ENCODE results near the gene PTPN2. TPM values are rescaled to one million over a fixed set of nuclear protein-coding genes. Genes with fewer than 3 reads are reported as not detected.
A peak's percentile ranks its signal among the peaks of the same experiment; 100 is the strongest.

The PTPN2 gene
- polyA plus RNA-seq, 4 donors = 41.5 to 64.5 (median 54.1) TPM

DNA sequence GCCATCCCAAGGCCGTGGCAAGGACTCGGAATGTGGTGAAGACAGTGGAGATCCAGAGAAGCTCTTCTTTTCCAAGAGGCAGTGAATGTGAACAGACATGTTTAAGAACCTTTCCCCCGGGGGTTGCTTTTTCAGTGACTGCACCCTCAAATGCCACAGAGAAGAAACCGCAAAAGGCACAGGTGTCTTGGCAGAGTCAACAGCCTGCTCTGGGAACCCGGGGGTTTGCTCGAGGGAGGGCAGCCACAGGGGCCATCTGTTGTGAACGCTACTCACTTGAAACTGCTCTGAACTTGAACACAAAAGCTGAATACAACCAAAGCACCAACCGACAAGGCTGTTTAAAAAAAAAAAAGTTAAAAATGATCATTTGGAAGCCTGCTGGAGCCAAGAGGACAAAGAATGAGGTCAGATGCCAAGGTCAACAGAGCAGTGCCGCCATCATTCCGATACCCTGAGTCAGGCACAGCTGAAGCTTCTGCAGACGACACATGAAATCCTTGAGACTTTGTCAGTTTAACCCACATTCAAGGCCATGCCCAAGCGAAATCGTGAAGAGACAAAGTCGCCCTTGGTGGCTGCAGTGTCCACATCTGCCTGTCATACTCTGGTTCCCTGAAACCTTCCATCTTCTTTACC, 133.8 kb downstream of the PTPN2 start:
- no peak for DNase-seq (ENCODE audit: low read depth in 4 of 4, low spot score in 2 of 4)

DNA sequence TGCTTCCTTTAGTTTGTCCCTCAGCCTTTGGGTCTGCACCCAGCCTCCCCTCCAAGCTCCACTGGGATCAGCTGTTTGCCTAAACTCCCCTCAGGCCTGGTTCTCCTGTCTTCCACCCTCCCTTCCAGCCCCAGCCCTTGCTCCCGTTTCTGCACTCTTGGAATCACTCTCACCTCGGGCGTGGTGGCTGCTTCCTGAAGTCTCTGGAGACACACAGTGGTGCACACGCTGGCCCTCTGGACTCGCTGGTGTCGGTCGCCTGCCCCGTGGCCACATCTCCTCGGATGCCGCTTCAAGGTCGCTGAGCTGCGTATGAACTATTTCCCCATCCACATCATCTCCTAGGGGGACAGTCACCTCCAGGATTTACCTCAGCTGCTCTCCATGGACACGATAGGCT, 134.9 kb downstream of the PTPN2 start:
- DNase-seq (ENCODE audit: low read depth in 4 of 4, low spot score in 2 of 4) = no peak

DNA sequence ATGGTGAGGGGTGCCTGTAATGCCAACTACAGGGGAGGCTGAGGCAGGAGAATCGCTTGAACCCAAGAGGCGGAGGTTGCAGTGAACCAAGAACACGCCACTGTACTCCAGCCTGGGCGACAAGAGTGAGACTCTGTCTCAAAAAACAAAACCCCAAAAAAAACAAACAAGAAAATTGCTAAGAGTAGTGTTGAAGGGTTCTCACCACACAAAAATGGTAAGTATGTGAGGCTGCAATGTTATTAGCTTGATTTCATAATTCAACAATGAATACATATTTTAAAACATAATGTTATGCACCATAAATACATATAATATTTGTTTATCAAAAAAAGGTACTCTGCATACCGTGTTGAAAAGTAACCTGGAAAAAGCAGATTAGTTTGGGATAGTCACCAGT, 135.4 kb downstream of the PTPN2 start:
- no peak for DNase-seq (ENCODE audit: low read depth in 4 of 4, low spot score in 2 of 4)

DNA sequence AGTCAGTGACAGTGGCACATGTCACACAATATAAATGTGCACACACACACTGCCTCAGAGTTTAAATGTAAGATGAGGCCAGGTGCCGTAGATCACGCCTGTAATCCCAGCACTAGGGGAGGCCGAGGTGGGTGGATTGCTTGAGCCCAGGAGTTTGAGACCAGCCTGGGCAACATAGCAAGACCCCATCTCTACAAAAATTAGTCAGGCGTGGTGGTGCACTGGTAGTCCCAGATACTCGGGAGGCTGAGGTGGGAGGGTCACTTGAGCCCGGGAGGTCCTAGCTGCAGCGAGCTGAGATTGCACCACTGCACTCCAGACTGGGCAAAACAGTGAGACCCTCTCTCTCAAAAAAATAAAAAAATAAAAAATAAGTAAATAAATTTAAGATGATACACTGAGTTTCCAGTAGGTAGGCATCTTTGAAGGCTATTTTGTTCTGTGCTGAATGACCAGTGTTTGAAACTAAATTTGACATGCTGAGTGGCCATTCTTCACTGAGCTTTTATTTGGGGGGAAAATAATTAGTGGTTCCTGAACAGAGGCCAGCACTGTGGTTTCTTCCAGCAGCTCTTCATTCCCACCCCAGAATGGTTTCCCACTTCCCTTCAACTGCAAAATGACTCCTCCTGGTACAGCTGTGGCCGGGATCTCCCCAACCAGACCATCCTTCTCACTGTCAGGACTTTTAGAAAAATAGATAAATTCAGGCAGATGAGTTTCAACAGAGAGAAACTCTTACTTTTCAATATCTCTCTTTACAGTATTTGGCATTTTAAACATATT, 136.3 kb downstream of the PTPN2 start:
- no peak for DNase-seq (ENCODE audit: low read depth in 4 of 4, low spot score in 2 of 4)

DNA sequence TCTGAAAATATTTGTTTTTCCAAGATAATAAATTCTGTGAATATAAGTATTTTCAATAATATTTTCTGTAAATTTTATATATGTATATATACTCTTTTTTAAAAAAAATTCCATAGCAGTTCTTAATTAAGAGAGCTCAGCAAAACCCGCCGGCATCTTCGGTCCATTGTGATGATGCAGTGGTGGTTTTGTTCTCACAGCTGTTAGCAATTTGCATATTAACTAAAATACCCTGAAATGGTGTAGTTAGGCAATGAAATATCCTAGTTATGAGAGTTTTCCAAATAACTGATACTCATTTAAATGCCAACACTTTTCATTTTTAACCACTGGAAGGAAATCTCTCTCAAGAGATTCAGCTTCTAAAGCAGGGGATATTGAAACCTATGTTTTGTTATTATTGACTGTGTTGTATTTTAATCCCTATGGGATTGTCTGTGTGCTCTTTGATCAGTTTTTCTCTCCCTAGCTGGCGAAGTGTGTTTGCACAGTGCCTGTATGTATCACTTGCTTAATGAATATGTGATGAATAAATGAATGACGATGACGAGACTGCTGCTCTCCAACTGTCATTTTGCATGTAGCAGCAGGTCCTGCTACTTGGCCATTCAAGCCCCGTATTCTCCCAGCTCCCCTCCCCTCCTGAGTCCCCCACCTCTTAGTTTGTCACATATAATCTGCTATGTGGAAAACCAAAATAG, 138.8 kb downstream of the PTPN2 start:
- DNase-seq (ENCODE audit: low read depth in 4 of 4, low spot score in 2 of 4) = no peak

DNA sequence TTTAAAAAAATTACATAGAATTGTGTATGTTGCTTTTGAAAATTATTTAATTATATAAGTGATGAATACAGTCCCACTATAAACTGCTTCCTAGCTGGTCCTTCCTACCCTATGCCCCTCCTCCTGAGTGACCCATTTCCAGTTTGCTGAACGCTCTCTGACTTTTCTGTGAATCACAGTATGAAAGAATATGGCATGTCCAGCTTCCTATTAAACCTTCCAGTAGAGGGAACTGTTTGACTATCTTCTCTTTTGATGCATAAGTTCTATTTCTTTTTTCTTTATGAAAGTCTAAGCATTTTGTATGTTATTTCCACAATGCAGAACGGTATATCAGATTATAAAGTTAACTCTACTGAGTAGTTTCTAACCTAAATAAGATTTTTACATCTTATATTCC, 139.9 kb downstream of the PTPN2 start:
- peak in 1 of 4 donors; percentile 20 for DNase-seq (ENCODE audit: low read depth in 4 of 4, low spot score in 2 of 4)

DNA sequence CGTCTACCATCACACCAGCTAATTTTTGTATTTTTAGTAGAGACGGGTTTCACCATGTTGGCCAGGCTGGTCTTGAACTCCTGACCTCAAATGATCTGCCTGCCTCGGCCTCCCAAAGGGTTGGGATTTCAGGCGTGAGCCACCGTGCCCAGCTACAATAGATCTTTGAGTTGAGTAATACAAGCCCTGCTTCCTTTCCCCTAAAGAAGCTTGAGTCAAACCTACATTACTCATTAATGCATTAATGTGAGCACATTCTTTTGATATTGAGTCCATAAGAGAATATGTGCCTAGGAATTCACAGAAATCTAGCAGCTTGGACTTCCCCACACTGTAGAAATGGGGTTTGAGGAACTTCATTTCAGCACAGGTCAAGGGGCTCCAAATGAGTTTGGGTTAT, 141.6 kb downstream of the PTPN2 start:
- no peak for DNase-seq (ENCODE audit: low read depth in 4 of 4, low spot score in 2 of 4)

Other genes starting within 250 kb of the PTPN2 start
- 10 to 100 TPM; 32.0 to 37.3 (median 32.3) TPM for gene SPIRE1, start 226.1 kb downstream of the PTPN2 start, polyA plus RNA-seq (ENCODE audit: insufficient read length in 4 of 4)
- gene CEP76, start 181.5 kb downstream of the PTPN2 start, polyA plus RNA-seq (ENCODE audit: insufficient read length in 4 of 4) = 10 to 100 TPM; 11.2 to 13.0 (median 11.6) TPM
- 10 to 100 TPM; 73.0 to 79.3 (median 73.9) TPM for gene PSMG2, start 181.2 kb downstream of the PTPN2 start, polyA plus RNA-seq (ENCODE audit: insufficient read length in 4 of 4)
- 10 to 100 TPM; 37.0 to 43.2 (median 37.8) TPM for gene SEH1L, start 63.8 kb upstream of the PTPN2 start, polyA plus RNA-seq (ENCODE audit: insufficient read length in 4 of 4)
- gene CEP192, start 107.1 kb upstream of the PTPN2 start, polyA plus RNA-seq (ENCODE audit: insufficient read length in 4 of 4) = 10 to 100 TPM; 34.7 to 46.0 (median 39.3) TPM